Stimulated activated CD4-positive, alpha-beta T cell treated with anti-CD3 and anti-CD28 coated beads, Interleukin-2, amount 100 ng/mL, for 4 hours (primary cell): Measurements from ENCODE around the gene VSX1.

Source experiments
- DNase-seq: peaks from one replicate; pipeline ENCODE4 v3.0.0-alpha.2; 2020; ENCODE audit warnings: low read depth

Gene VSX1

GRCh38 chr20:25087186-25087929 lies 5.4 kb upstream of the VSX1 start:
- DNase-seq: no peak

- DNase-seq: no peak
Observed at GRCh38 chr20:25085756-25086495, 4.0 kb upstream of the VSX1 start.

- DNase-seq: no peak
Observed at GRCh38 chr20:25084626-25085187, 2.8 kb upstream of the VSX1 start.

GRCh38 chr20:25083773-25084625 lies 2.1 kb upstream of the VSX1 start:
- no peak for DNase-seq

GRCh38 chr20:25083141-25083772 lies 1.3 kb upstream of the VSX1 start:
- no peak for DNase-seq

GRCh38 chr20:25082498-25082873 lies 545 bp upstream of the VSX1 start:
- no peak for DNase-seq

DNA sequence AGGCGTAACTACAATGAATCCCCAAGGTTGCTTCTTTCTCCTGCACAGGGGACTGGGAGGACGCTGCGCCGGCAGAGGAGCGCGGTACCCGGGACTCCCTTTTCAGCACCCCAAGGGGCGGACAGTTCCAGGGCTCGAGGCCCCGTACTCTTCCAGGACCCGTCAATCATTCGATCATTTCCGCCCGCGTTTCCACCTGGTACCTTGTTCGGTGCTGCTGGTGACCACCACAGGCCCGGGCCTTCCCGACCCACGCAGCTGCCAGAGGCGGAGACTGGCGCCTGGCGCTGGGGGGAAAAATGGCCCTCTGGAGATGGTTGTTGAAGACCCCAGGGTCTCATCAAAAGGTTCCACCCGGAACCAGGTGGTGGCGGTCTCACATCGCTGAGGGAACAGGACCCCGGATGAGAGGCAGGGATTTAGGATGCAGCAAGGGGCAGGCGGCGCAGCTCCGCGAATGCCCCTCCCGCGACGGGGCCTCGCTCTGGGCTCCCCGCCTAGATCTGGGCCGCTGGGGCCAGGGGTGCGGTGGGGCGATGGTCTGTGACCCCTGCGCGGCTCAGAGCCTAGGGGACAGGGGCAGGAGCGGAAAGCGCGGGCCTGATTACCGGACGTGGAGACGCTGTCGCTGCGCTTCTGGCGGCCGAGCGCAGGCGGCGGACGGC lies 744 bp downstream of the VSX1 start:
- no peak for DNase-seq

- DNase-seq: no peak
Observed at GRCh38 chr20:25079171-25079570, 2.8 kb downstream of the VSX1 start.

GRCh38 chr20:25078662-25079061 lies 3.3 kb downstream of the VSX1 start:
- DNase-seq: no peak

- no peak for DNase-seq
Observed at GRCh38 chr20:25077610-25078169, 4.3 kb downstream of the VSX1 start.

DNA sequence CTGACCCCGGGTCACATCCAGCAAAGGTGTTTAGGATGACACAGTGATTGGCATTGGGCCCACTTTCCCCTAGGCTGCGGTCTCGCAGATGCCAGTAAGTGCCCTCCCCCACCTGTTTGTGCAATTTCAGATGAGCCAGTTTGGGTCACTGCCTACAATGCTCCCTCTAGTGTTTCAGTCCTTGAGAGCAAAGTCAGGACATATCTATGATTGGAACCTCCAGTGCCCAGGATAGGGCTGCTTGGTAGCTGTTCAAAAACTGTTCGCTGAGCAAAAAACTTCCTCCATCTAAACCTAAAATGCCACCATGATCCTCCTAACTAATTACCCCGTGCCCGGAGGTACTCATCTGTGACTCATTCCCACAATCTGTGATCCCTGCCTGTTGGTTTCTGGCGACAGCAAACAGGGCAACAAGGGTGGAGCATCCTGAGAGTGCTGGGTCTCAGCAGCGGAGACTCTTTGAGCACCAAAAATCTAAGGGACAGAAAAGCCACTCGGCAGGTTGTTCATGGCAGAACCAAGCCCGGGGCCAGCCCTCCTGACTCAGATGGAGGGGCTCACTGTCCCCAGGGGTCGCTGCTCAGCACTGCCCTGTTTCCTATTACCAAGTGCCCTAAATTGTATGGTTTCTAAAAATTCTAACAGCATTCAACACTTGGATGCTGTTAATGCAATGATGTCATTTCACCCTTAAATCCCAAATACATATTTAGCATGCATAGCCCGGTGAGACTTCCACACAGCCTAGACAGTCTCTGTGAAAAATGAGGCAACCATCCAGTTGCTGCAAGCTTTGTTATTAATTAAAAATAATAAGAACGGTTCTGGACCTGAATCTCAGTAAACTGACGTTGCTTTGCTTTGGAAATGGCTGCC lies 5.0 kb downstream of the VSX1 start:
- DNase-seq: no peak

- no peak for DNase-seq
Observed at GRCh38 chr20:25076201-25076600, 5.7 kb downstream of the VSX1 start.

- no peak for DNase-seq
Observed at GRCh38 chr20:25073544-25073943, 8.4 kb downstream of the VSX1 start.

- DNase-seq: no peak
Observed at GRCh38 chr20:25072226-25072811, 9.6 kb downstream of the VSX1 start.

GRCh38 chr20:25071734-25072133 lies 10.2 kb downstream of the VSX1 start:
- DNase-seq: no peak

DNA sequence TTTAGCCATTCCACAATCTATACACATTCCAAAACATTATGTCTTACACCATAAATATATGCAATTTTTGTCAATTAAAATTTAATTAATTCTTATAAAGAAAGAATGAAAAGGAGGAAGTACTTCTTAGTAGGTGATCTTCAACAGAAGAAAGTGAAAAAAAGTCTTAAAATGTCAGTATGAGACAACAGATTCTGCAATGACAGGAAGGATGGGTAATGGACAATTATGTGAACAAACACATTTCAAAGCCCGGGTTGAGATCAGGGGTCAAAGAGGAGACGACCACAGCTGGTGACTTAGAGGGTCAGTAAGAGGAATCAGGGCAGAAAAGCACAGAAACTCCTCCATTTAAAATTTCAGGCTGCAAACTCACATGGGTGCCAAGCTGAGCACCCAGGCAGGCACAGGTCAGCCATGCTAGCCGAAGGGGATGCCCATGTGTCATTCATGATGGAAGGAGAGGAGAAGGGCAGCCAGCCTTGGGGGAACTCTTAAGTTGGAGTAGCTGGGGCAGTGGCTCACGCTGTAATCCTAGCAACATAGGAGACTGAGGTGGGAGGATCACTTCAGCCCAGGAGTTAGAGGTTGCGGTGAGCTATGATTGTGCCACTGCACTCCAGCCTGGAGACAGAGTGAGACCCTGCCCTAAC lies 11.0 kb downstream of the VSX1 start:
- no peak for DNase-seq

DNA sequence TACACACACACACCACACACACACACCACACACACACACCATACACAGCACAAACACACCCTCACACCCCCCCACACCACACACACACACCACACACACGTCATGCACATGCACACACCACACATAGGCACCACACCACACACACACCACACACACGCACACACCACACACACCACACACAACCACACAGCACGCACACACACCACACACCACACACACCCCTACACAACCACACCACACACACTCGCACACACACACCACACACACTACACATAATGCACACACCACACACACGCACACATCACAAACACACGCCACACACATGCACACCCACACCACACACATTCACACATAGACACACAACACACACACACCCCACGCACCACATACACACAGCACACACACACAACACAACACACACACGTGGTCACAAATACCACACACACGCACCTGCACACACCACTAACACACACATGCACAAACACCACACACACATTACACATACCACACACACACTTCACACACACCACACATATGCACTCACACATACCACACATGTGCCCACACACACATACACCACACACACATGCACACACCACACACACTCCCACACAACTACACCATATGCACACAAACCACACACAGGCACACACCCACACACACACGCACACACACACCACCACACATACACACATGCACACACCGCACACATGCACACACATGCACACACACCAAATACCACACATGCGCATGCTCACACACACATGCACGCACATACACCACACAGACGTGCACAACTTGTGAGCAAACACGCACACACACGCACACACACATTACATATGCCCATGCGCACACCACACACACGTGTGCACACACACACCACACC lies 14.6 kb downstream of the VSX1 start:
- no peak for DNase-seq

DNA sequence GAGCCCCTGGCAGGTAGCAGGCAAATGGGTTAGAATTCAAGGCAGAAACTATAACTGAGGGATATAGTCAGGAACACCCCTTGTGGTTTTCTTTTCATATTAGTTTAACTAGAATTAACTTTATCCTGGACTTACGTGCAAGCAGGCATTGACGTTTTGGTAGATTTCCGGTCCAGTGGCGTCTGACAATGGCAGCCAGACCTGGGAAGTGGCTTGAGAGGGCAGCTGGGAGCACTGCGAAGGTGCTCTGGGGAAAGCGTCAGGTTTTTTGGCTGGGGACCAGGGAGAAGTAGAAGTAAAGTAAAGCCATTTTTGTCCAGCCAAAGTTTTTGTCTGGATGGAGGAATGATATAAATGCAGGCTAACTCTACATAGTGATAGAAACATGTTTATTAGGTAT lies 15.6 kb downstream of the VSX1 start:
- no peak for DNase-seq
